MM.1S (cell line): ENCODE measurements around the gene SACS.

Experiments used
- CTCF ChIP-seq: fragments of 300-600 bp; sonication (generic); IDR thresholded peaks from 2 replicates; pipeline ENCODE4 v1.5.1; 2016; ENCODE audit warnings: antibody characterized with exemption, low read length, mixed read lengths
- EZH2 ChIP-seq: fragments of 300-600 bp; sonication (generic); optimal IDR thresholded peaks from 2 replicates; pipeline ENCODE3; 2017; ENCODE audit warnings: low read depth, mild to moderate bottlenecking, antibody characterized with exemption, low read length, mixed read lengths
- EZH2phosphoT487 ChIP-seq: fragments of 300-600 bp; sonication (generic); IDR thresholded peaks from 2 replicates; pipeline ENCODE4 v1.6.1; 2018; ENCODE audit warnings: antibody characterized with exemption, low read length

GRCh38 chr13:23289917-23290357, 143.6 kb downstream of the SACS start:
- TF ChIP-seq CTCF (no peak), EZH2 (no peak), EZH2phosphoT487 (no peak)
